ENCODE measurements around the gene INTS3.

INTS3 gene

GRCh38 chr1:153799016-153799415 is 71.2 kb downstream of the INTS3 start:
- no peak for DNase-seq

DNA sequence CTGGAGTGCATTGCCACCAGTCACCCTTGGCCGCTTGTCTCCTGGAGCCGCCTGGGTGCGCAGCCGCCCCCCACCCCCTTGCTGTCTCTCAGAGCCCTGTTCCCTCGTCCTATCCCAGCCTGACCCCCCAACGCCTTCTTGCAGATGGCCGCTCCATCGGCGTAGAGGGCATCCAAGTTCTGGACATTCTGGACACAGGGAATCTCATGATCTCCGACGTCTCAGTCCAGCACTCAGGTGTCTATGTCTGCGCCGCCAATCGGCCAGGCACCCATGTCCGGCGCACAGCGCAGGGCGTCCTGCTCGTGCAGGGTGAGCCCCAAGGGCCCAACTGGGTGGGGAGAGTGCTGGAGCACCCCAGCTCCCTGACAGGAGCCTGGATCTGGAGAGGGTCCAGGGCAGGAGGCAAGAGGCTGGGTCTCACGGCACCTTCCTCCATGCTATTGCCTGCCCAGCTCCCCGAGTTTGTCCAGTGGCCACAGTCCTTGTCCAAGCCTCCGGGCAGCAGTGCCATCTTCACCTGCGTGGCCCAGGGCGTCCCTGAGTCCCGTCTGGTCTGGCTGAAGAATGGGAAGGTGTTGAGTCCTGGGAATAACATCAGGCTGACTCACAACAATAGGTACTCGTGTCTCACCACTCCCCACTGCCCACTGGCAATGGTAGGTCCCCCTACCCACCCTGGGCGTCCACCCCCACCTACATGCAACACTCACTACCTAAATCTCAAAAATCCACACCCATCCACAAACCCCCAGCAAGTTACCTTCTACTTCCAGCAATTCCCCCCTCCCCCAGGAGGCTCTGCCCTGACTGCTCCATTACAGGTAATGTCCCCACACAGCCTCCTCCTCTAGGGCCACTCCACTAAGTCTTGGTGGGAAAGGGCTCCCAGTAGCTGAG is 72.0 kb downstream of the INTS3 start:
- DNase-seq: no peak

- DNase-seq: no peak
Measured at GRCh38 chr1:153800516-153800915, 72.7 kb downstream of the INTS3 start.

DNA sequence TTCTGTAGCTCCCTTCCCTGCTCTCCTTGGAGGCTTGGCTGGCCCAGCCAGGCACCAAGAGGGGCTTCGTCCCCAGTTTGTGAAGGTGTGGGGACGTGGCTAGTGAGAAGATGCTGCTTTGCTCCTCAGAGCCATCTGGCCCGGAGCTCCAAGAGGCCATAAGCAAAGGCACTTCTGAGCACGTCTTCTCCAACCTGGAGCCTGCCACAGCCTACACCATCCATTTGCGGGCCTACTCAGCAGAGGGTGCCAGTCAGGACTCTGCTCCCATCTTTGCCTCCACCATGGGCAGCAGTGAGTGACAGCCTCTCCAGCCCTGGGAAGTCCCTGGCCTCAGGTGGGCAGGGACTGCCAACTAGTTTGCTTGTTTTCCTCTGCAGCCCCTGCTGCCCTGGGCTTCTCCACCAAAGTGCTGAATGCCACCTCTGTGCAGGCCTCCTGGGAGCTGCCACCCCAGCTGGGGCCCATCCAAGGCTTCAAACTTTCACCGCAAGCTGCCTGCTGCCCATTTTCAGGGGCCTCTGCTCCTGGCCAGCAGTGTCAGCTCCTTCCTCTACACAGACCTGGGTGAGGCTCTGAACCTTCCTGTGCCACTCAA is 73.3 kb downstream of the INTS3 start:
- DNase-seq: no peak

DNA sequence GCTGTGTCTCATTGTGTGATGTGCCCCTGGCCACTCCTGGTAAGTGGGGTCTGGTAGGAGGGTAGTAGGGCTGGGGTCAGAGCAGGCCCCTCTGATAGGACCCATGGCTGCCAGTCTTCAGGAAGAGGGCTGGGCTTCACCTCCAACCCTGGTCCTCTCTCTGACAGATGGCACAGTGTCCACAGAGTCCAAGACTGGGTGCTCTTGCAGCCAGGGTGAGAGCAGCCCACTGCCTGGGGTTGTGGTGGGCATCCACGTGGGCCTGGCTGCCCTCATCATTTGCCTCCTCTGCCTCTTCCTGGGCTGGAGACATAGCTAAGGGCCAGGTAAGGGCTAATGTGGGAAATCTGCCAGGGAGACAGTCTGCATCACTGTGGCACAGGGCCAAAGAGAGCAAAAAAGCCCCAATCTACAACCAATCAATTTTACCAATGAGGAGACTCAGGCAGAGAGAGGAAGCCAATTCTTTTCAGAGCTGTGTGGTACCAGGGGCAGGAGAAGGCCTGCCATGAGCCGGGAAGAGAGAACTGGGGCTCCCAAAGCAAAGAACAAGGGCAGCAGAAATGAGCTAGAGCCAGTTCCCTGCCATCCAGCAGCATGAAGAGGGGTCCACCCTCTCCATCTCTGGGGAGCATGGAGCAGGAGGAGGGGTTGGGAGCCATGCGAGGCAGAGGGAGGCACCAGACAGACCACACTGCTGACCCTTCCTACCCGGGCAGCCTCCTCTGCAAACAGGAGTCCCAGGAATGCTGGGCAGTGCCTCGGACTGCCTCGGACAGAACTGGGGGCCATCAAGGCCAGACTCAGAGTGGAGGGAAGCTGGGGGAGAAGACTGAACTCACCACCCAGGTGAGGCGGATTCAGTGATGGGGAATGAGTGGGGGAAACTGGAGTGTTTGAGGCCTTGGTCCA is 74.2 kb downstream of the INTS3 start:
- DNase-seq: no peak

- no peak for DNase-seq
Measured at GRCh38 chr1:153803470-153804056, 75.7 kb downstream of the INTS3 start.

DNA sequence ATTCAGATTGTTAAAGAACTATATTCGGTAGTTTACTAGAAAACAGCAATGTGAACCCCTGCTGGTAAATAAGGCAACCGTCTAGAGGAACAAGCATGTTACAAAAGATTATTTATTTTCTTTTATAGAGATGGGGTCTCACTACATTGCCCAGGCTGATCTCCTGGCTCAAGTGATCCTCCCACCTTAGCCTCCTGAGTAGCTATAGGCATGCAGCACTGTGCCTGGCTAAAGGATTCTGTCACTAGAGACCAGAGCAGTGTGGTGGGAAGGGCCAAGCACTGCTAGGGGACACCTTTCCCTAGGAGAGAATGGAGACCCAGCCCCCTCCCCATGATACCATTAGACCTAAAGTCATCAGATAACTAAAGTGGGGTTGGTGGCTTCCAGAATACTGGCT is 76.3 kb downstream of the INTS3 start:
- DNase-seq: no peak

- DNase-seq: no peak
Measured at GRCh38 chr1:153805042-153805745, 77.3 kb downstream of the INTS3 start.

GRCh38 chr1:153805886-153806719 is 78.3 kb downstream of the INTS3 start:
- no peak for DNase-seq

DNA sequence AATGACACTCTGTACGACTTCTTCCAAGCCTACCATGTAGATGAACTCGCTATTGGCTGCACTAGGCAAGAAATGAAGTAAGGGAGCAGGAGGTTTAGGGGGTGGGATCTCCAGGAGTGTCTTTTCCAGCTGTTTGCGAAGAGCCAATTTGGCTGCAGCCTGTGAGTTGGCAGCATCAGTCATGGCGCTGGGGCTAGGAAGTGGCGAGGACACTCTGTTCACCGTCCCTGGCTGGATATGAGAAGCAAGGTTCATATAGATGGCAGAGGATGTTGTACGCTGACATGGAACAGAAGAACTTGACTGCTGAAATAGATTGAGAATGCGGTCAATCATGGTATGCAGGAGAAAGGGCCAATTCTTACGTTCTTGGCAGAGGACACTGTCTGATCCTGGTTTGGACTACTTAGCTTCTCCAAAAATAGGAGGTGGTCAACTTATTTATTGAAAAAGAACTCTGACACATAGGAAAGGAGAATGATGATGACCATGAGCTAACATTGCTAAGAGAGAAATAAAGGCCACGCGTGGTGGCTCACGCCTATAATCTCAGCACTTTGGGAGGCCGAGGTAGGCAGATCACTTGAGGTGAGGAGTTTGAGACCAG is 88.5 kb downstream of the INTS3 start:
- DNase-seq: no peak

GRCh38 chr1:153818876-153819275 is 91.0 kb downstream of the INTS3 start:
- no peak for DNase-seq

Data from NCI-H82 (cell line).